GM23338 (cell line): ENCODE data around the gene HARBI1. TPM values are rescaled to one million over a fixed set of nuclear protein-coding genes. Genes with fewer than 3 reads are reported as not detected.

Experiments
- ATAC-seq: fragments of 200-7000 bp; cut with Tn5 transposase; 3 replicates; pipeline ENCODE4 v1.9.1; 2020
- DNase-seq: peaks from one replicate; pipeline ENCODE4 v3.0.0-alpha.2; 2015; ENCODE audit warnings: low spot score
- H2AFZ ChIP-seq: fragments of 200-600 bp; sonication (generic); 2 replicates; pipeline ENCODE4 v1.8.0; 2016; ENCODE audit warnings: antibody characterized with exemption, mild to moderate bottlenecking, moderate library complexity
- H3F3A ChIP-seq: fragments of 200-600 bp; sonication (generic); replicated peaks from 2 replicates; pipeline ENCODE4 v1.8.0; 2017; ENCODE audit warnings: antibody characterized with exemption, mixed run types, low read depth
- H3K27ac ChIP-seq: fragments of 200-600 bp; sonication (generic); 2 replicates; pipeline ENCODE4 v1.6.1; 2016; ENCODE audit warnings: low read depth
- H3K27me3 ChIP-seq: fragments of 200-600 bp; sonication (generic); 2 replicates; pipeline ENCODE4 v1.8.0; 2016; ENCODE audit warnings: mild to moderate bottlenecking, mixed run types, moderate library complexity; ENCODE audit not compliant: insufficient read depth
- H3K36me3 ChIP-seq: fragments of 200-600 bp; sonication (generic); 2 replicates; pipeline ENCODE4 v1.8.0; 2016; ENCODE audit warnings: mild to moderate bottlenecking; ENCODE audit not compliant: insufficient read depth
- H3K4me1 ChIP-seq: fragments of 200-600 bp; sonication (generic); 2 replicates; pipeline ENCODE4 v1.8.0; 2016; ENCODE audit warnings: mild to moderate bottlenecking, moderate library complexity; ENCODE audit not compliant: insufficient read depth
- H3K4me2 ChIP-seq: fragments of 200-600 bp; sonication (generic); 2 replicates; pipeline ENCODE4 v1.7.1; 2017; ENCODE audit warnings: mixed run types
- H3K4me3 ChIP-seq: fragments of 200-600 bp; sonication (generic); 2 replicates; pipeline ENCODE4 v1.6.1; 2016; ENCODE audit warnings: mixed run types
- H3K79me2 ChIP-seq: fragments of 200-600 bp; sonication (generic); replicated peaks from 2 replicates; pipeline ENCODE4 v1.8.0; 2017; ENCODE audit warnings: mild to moderate bottlenecking; ENCODE audit not compliant: insufficient read depth
- H3K9me2 ChIP-seq: fragments of 200-600 bp; sonication (generic); 2 replicates; pipeline ENCODE4 v1.8.0; 2017; ENCODE audit not compliant: insufficient read depth
- H4K20me1 ChIP-seq: fragments of 200-600 bp; sonication (generic); replicated peaks from 2 replicates; pipeline ENCODE4 v1.8.0; 2017; ENCODE audit warnings: mild to moderate bottlenecking; ENCODE audit not compliant: insufficient read depth
- H3K27ac Mint-ChIP-seq: 2 replicates; pipeline ENCODE4 v1.8.0; 2020; ENCODE audit warnings: inconsistent platforms, mild to moderate bottlenecking, moderate library complexity, mixed read lengths
- H3K27me3 Mint-ChIP-seq: 3 replicates; pipeline ENCODE4 v1.8.0; 2022; ENCODE audit warnings: low read depth, mild to moderate bottlenecking, moderate library complexity, mixed read lengths, inconsistent platforms; ENCODE audit not compliant: insufficient read depth, poor library complexity
- H3K36me3 Mint-ChIP-seq: 3 replicates; pipeline ENCODE4 v1.8.0; 2021; ENCODE audit warnings: low read depth, mild to moderate bottlenecking, inconsistent platforms, moderate library complexity, mixed read lengths
- H3K4me1 Mint-ChIP-seq: 3 replicates; pipeline ENCODE4 v1.8.0; 2020; ENCODE audit warnings: mild to moderate bottlenecking, inconsistent platforms, mixed read lengths
- H3K4me3 Mint-ChIP-seq: 3 replicates; pipeline ENCODE4 v1.8.0; 2021; ENCODE audit warnings: moderate library complexity, mild to moderate bottlenecking, inconsistent platforms, mixed read lengths
- H3K9me3 Mint-ChIP-seq: 3 replicates; pipeline ENCODE4 v1.8.0; 2020; ENCODE audit warnings: moderate library complexity, mild to moderate bottlenecking, inconsistent platforms, mixed read lengths
- JUNB ChIP-seq: IDR thresholded peaks from one replicate; pipeline ENCODE4 v1.6.1; 2016; ENCODE audit warnings: antibody characterized with exemption; ENCODE audit not compliant: unreplicated experiment
- STAT1 ChIP-seq: IDR thresholded peaks from one replicate; pipeline ENCODE4 v1.6.1; 2016; ENCODE audit warnings: antibody characterized with exemption; ENCODE audit not compliant: unreplicated experiment
- ZNF114 ChIP-seq: fragments of 250-450 bp; sonication (Bioruptor Pico); IDR thresholded peaks from 2 replicates; pipeline ENCODE4 v1.5.0; 2020; ENCODE audit warnings: mild to moderate bottlenecking, moderate library complexity
- polyA plus RNA-seq: library from polyadenylated mRNA; unstranded; fragments of >200 nt; fragmentation: Nextera tagmentation; extraction: Ambion mirVana; gene quantifications from 2 replicates; pipeline ENCODE4 v1.2.1, GENCODE V29; 2016
- total RNA-seq: library from RNA; depleted of rRNA; stranded (reverse); fragments of >200 nt; shearing (Covaris generic); gene quantifications from 2 replicates; pipeline ENCODE4 v1.2.3, GENCODE V29; 2014
- TF ChIP-seq, protein P1 (sequence below): IDR thresholded peaks from one replicate; pipeline ENCODE4 v1.6.1; 2018; ENCODE audit warnings: antibody characterized with exemption; ENCODE audit not compliant: unreplicated experiment
- TF ChIP-seq, protein P2 (sequence below), 2 experiments: fragments of 200-600 bp in 1 of 2; sonication (generic) in 1 of 2; conservative IDR thresholded peaks; 2 replicates each; pipeline versions ENCODE4 v1.5.1 to v1.6.1; 2016 to 2017; ENCODE audit warnings: antibody characterized with exemption in 2 of 2, low read depth in 2 of 2, mild to moderate bottlenecking in 2 of 2, moderate library complexity in 1 of 2
- TF ChIP-seq, protein P3 (sequence below): IDR thresholded peaks from 2 replicates; pipeline ENCODE4 v1.6.1; 2016; ENCODE audit warnings: antibody characterized with exemption
- TF ChIP-seq, protein P4 (sequence below): fragments of 250-450 bp; sonication (Bioruptor Pico); IDR thresholded peaks from 2 replicates; pipeline ENCODE4 v1.5.0; 2020; ENCODE audit warnings: mild to moderate bottlenecking, moderate library complexity

HARBI1 gene
- total and polyA plus RNA-seq, 2 experiments from 2014 or later = 4.2 to 6.5 TPM

DNA sequence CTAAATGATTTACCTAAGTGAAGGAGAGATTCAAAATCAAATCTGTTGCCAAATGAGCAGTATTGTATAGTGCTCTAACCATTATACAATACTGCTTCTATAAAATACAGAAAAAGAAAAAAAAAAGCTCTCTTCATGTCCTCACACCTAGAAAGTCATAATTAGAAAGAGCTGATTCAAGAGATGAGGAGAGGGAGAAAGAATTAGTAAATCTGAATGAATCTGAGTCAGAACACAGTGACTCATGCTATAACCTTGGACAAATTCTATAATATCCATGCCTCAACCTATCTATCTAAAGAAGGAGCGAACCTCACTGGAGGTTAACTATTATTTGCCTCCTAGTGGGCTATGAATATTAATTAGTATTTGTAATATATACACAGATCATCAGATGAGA, 52.6 kb downstream of the HARBI1 start:
- no peak overlapping the region for H3K4me2 ChIP-seq
- H3K9me3 Mint-ChIP-seq = no peaks in the 10 kb centered on the region; the same call in 2 of the 3 replicates
- no peak overlapping the region for H3K4me3 Mint-ChIP-seq
- no peaks in the 10 kb centered on the region for H3K36me3 Mint-ChIP-seq
- H3K36me3 ChIP-seq = no peaks in the 10 kb centered on the region
- H2AFZ ChIP-seq = no peak overlapping the region
- peaks cover 95% of the 10 kb centered on the region for H3K79me2 ChIP-seq
- H3K27ac ChIP-seq = no peak overlapping the region
- H4K20me1 ChIP-seq = peaks cover 30% of the 10 kb centered on the region
- H3K27me3 ChIP-seq = no peaks in the 10 kb centered on the region
- DNase-seq (no peak), ATAC-seq (no peak)
- no peak overlapping the region for H3K27ac Mint-ChIP-seq
- peaks cover 4% of the 10 kb centered on the region; the same call in 1 of the 2 replicates for H3K4me1 ChIP-seq
- peaks cover 2% of the 10 kb centered on the region; the same call in 1 of the 3 replicates for H3K4me1 Mint-ChIP-seq
- TF ChIP-seq ZNF114 (CRISPR knock-in tag) (no peak), JUNB (no peak), STAT1 (no peak)
- TF ChIP-seq, protein P1, sequence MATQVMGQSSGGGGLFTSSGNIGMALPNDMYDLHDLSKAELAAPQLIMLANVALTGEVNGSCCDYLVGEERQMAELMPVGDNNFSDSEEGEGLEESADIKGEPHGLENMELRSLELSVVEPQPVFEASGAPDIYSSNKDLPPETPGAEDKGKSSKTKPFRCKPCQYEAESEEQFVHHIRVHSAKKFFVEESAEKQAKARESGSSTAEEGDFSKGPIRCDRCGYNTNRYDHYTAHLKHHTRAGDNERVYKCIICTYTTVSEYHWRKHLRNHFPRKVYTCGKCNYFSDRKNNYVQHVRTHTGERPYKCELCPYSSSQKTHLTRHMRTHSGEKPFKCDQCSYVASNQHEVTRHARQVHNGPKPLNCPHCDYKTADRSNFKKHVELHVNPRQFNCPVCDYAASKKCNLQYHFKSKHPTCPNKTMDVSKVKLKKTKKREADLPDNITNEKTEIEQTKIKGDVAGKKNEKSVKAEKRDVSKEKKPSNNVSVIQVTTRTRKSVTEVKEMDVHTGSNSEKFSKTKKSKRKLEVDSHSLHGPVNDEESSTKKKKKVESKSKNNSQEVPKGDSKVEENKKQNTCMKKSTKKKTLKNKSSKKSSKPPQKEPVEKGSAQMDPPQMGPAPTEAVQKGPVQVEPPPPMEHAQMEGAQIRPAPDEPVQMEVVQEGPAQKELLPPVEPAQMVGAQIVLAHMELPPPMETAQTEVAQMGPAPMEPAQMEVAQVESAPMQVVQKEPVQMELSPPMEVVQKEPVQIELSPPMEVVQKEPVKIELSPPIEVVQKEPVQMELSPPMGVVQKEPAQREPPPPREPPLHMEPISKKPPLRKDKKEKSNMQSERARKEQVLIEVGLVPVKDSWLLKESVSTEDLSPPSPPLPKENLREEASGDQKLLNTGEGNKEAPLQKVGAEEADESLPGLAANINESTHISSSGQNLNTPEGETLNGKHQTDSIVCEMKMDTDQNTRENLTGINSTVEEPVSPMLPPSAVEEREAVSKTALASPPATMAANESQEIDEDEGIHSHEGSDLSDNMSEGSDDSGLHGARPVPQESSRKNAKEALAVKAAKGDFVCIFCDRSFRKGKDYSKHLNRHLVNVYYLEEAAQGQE = no peak
- TF ChIP-seq, protein P2, sequence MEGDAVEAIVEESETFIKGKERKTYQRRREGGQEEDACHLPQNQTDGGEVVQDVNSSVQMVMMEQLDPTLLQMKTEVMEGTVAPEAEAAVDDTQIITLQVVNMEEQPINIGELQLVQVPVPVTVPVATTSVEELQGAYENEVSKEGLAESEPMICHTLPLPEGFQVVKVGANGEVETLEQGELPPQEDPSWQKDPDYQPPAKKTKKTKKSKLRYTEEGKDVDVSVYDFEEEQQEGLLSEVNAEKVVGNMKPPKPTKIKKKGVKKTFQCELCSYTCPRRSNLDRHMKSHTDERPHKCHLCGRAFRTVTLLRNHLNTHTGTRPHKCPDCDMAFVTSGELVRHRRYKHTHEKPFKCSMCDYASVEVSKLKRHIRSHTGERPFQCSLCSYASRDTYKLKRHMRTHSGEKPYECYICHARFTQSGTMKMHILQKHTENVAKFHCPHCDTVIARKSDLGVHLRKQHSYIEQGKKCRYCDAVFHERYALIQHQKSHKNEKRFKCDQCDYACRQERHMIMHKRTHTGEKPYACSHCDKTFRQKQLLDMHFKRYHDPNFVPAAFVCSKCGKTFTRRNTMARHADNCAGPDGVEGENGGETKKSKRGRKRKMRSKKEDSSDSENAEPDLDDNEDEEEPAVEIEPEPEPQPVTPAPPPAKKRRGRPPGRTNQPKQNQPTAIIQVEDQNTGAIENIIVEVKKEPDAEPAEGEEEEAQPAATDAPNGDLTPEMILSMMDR (conservative IDR thresholded peaks at IDR 0.05; ENCODE audit: low read depth in 2 of 2) = no peak
- TF ChIP-seq, protein P3, sequence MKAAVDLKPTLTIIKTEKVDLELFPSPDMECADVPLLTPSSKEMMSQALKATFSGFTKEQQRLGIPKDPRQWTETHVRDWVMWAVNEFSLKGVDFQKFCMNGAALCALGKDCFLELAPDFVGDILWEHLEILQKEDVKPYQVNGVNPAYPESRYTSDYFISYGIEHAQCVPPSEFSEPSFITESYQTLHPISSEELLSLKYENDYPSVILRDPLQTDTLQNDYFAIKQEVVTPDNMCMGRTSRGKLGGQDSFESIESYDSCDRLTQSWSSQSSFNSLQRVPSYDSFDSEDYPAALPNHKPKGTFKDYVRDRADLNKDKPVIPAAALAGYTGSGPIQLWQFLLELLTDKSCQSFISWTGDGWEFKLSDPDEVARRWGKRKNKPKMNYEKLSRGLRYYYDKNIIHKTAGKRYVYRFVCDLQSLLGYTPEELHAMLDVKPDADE = no peak
- TF ChIP-seq, protein P4, sequence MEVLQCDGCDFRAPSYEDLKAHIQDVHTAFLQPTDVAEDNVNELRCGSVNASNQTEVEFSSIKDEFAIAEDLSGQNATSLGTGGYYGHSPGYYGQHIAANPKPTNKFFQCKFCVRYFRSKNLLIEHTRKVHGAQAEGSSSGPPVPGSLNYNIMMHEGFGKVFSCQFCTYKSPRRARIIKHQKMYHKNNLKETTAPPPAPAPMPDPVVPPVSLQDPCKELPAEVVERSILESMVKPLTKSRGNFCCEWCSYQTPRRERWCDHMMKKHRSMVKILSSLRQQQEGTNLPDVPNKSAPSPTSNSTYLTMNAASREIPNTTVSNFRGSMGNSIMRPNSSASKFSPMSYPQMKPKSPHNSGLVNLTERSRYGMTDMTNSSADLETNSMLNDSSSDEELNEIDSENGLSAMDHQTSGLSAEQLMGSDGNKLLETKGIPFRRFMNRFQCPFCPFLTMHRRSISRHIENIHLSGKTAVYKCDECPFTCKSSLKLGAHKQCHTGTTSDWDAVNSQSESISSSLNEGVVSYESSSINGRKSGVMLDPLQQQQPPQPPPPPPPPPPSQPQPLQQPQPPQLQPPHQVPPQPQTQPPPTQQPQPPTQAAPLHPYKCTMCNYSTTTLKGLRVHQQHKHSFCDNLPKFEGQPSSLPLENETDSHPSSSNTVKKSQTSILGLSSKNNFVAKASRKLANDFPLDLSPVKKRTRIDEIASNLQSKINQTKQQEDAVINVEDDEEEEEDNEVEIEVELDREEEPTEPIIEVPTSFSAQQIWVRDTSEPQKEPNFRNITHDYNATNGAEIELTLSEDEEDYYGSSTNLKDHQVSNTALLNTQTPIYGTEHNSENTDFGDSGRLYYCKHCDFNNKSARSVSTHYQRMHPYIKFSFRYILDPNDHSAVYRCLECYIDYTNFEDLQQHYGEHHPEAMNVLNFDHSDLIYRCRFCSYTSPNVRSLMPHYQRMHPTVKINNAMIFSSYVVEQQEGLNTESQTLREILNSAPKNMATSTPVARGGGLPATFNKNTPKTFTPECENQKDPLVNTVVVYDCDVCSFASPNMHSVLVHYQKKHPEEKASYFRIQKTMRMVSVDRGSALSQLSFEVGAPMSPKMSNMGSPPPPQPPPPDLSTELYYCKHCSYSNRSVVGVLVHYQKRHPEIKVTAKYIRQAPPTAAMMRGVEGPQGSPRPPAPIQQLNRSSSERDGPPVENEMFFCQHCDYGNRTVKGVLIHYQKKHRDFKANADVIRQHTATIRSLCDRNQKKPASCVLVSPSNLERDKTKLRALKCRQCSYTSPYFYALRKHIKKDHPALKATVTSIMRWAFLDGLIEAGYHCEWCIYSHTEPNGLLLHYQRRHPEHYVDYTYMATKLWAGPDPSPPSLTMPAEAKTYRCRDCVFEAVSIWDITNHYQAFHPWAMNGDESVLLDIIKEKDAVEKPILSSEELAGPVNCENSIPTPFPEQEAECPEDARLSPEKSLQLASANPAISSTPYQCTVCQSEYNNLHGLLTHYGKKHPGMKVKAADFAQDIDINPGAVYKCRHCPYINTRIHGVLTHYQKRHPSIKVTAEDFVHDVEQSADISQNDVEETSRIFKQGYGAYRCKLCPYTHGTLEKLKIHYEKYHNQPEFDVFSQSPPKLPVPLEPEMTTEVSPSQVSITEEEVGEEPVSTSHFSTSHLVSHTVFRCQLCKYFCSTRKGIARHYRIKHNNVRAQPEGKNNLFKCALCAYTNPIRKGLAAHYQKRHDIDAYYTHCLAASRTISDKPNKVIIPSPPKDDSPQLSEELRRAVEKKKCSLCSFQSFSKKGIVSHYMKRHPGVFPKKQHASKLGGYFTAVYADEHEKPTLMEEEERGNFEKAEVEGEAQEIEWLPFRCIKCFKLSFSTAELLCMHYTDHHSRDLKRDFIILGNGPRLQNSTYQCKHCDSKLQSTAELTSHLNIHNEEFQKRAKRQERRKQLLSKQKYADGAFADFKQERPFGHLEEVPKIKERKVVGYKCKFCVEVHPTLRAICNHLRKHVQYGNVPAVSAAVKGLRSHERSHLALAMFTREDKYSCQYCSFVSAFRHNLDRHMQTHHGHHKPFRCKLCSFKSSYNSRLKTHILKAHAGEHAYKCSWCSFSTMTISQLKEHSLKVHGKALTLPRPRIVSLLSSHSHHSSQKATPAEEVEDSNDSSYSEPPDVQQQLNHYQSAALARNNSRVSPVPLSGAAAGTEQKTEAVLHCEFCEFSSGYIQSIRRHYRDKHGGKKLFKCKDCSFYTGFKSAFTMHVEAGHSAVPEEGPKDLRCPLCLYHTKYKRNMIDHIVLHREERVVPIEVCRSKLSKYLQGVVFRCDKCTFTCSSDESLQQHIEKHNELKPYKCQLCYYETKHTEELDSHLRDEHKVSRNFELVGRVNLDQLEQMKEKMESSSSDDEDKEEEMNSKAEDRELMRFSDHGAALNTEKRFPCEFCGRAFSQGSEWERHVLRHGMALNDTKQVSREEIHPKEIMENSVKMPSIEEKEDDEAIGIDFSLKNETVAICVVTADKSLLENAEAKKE (CRISPR knock-in tag) = no peak
- H3F3A ChIP-seq = no peaks in the 10 kb centered on the region
- H3K9me2 ChIP-seq = no peaks in the 10 kb centered on the region
- H3K27me3 Mint-ChIP-seq = no peaks in the 10 kb centered on the region
- H3K4me3 ChIP-seq = no peak overlapping the region
